Spinal cord (tissue), 10 donors: ENCODE measurements around the gene ST6GALNAC5. TPM values are rescaled to one million over a fixed set of nuclear protein-coding genes. Genes with fewer than 3 reads are reported as not detected.

Source experiments
- DNase-seq, 6 donors: peaks; one replicate each; pipeline versions ENCODE4 v3.0.0 to v3.0.0-alpha.2; 2013 to 2015; ENCODE audit warnings: low spot score in 6 of 6, low read depth in 4 of 6
- H3K27ac ChIP-seq: one replicate; pipeline ENCODE4 v1.5.1; 2013; ENCODE audit warnings: low read depth, low read length, control low read depth
- H3K27me3 ChIP-seq: one replicate; pipeline ENCODE4 v1.6.1; 2013; ENCODE audit warnings: low read length; ENCODE audit not compliant: control insufficient read depth, insufficient read depth
- H3K36me3 ChIP-seq: one replicate; pipeline ENCODE4 v1.6.1; 2013; ENCODE audit warnings: low read length; ENCODE audit not compliant: control insufficient read depth, insufficient read depth
- H3K4me1 ChIP-seq: one replicate; pipeline ENCODE4 v1.6.1; 2013; ENCODE audit warnings: low read length; ENCODE audit not compliant: control insufficient read depth, insufficient read depth
- H3K4me3 ChIP-seq: one replicate; pipeline ENCODE4 v1.5.1; 2013; ENCODE audit warnings: low read depth, low read length, control low read depth
- H3K9me3 ChIP-seq: one replicate; pipeline ENCODE4 v1.6.1; 2013; ENCODE audit warnings: low read length; ENCODE audit not compliant: control insufficient read depth, insufficient read depth
- WGBS: methylation state at CpG from one replicate; pipeline ENCODE4 v1.1.5; 2013; ENCODE audit warnings: missing lambda C conversion rate; ENCODE audit not compliant: insufficient coverage; 5-methylcytosine and 5-hydroxymethylcytosine counted together
- polyA plus RNA-seq, 2 donors: library from polyadenylated mRNA; unstranded; fragments of 120-200 nt; gene quantifications; one replicate each; pipeline ENCODE4 v1.2.1, GENCODE V29; 2013; ENCODE audit not compliant: insufficient read length in 2 of 2
- total RNA-seq, 2 donors: library from RNA; depleted of rRNA in 1 of 2; stranded (reverse); fragments of 120-200 nt in 1 of 2; fragments of >200 nt in 1 of 2; gene quantifications; one replicate each; pipeline versions ENCODE4 v1.2.3 to v1.2.4, GENCODE V29; 2013 to 2014
- donor health status: healthy.

The ST6GALNAC5 gene
- total and polyA plus RNA-seq, 4 donors = 11.0 to 21.3 (median 17.8) TPM

DNA sequence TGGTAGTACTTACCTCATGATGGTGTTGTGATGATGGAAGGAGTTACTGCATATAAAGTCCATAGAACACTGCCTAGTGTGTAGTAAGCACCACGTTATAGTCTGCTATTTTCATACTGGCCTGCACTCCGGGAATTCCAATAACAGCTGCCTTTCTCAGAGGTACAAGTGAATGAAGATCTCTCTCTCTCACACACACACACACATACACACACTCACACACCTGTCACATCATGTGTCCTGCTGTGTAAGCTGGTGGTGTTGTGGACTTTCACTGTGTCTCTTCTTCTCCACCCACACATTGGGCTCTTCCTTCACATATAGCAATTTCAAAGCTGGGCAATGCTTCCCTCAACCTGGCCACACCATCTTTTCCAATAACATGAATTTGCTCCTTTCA is 33.4 kb upstream of the ST6GALNAC5 start:
- H3K4me1 ChIP-seq = no peaks in the 10 kb centered on the region
- H3K36me3 ChIP-seq = no peaks in the 10 kb centered on the region
- WGBS = no CpG with 5 or more reads among the region's 2 CpGs
- DNase-seq = no peak
- H3K27me3 ChIP-seq = no peaks in the 10 kb centered on the region
- H3K27ac ChIP-seq = no peak overlapping the region
- H3K9me3 ChIP-seq = no peaks in the 10 kb centered on the region
- no peak overlapping the region for H3K4me3 ChIP-seq

DNA sequence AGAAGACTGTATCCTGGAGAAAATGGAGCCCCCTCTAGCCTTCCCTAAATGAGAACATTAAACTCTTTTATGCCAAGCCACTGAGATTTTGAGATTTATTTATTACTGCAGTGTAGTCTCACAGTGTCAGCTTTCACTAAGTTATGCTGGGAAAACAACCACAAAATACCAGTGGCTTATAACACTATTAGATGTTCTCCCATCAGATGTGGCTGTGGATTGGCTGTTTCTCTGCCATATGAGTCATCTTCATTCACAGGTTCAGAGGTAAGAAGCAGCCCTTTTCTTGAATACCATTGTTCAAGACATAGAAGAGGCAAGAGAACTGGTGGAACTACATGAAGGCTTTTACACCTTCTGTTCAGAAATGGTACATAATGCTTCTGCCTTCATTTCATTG is 32.1 kb upstream of the ST6GALNAC5 start:
- Histone ChIP-seq H3K36me3 (no peaks in the 10 kb centered on the region), H3K9me3 (no peaks in the 10 kb centered on the region), H3K27me3 (no peaks in the 10 kb centered on the region), H3K4me3 (no peak overlapping the region), H3K4me1 (no peaks in the 10 kb centered on the region), H3K27ac (no peak overlapping the region)
- DNase-seq = no peak

- Histone ChIP-seq H3K27ac (no peak overlapping the region), H3K4me3 (no peak overlapping the region), H3K36me3 (no peaks in the 10 kb centered on the region), H3K9me3 (no peaks in the 10 kb centered on the region), H3K4me1 (no peaks in the 10 kb centered on the region), H3K27me3 (no peaks in the 10 kb centered on the region)
- DNase-seq = no peak
- no CpG with 5 or more reads among the region's 2 CpGs for WGBS
Measured at GRCh38 chr1:76840278-76840677, 27.0 kb upstream of the ST6GALNAC5 start.

- no peaks in the 10 kb centered on the region for H3K36me3 ChIP-seq
- no peak overlapping the region for H3K27ac ChIP-seq
- H3K9me3 ChIP-seq = no peaks in the 10 kb centered on the region
- DNase-seq = no peak
- WGBS = no CpG with 5 or more reads among the region's 2 CpGs
- no peak overlapping the region for H3K4me3 ChIP-seq
- no peaks in the 10 kb centered on the region for H3K27me3 ChIP-seq
- no peaks in the 10 kb centered on the region for H3K4me1 ChIP-seq
Measured at GRCh38 chr1:76841460-76841859, 25.8 kb upstream of the ST6GALNAC5 start.

GRCh38 chr1:76843821-76844464 is 23.3 kb upstream of the ST6GALNAC5 start:
- H3K27me3 ChIP-seq = no peaks in the 10 kb centered on the region
- no peak overlapping the region for H3K4me3 ChIP-seq
- H3K27ac ChIP-seq = no peak overlapping the region
- H3K4me1 ChIP-seq = no peaks in the 10 kb centered on the region
- H3K36me3 ChIP-seq = no peaks in the 10 kb centered on the region
- DNase-seq = no peak
- H3K9me3 ChIP-seq = peaks cover 3% of the 10 kb centered on the region
- WGBS = 96% methylated on average over 5 of the region's 5 CpGs

DNA sequence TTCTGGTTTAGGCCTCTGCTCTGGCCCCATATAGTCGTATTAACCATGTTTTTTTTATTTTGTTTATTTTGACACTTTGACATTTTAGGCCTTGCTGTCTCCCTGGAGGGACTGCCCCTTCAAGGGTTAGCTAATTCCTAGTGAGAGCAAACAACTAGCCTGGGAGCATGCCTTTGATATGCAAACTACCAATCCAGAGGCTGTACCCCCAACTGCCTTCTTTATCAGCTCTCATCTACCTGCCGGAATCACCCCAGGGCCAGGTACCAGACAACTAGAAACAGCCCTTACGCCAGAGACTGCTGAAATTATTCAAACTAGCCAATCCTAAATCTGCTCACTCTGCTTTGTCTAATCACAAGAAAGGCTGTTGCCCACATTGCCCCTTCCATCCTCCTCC is 13.0 kb upstream of the ST6GALNAC5 start:
- no peak for DNase-seq
- Histone ChIP-seq H3K4me1 (no peaks in the 10 kb centered on the region), H3K9me3 (no peaks in the 10 kb centered on the region), H3K27ac (no peak overlapping the region), H3K4me3 (no peak overlapping the region), H3K36me3 (no peaks in the 10 kb centered on the region), H3K27me3 (no peaks in the 10 kb centered on the region)
- 75% methylated on average over 3 of the region's 3 CpGs for WGBS

DNA sequence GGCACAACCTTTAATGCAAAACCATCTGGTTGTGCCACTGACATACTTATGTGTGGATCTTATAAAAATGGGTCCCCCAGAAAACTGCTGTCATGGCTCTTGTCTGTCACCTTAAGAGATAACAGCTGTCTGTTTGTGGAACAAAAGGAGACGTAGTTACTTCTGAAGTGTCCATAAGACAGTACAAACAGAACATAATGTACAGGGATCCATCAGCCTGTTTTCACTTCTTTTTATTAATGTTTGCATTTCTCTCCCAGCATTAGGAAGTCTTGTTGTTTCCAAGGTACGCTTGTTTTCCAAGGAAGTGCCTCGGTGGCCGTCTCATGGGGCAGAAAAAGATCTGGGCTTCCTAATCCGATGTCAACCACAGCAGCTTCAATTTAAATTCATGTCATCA is 11.2 kb upstream of the ST6GALNAC5 start:
- H3K4me3 ChIP-seq = no peak overlapping the region
- WGBS = no CpG with 5 or more reads among the region's 5 CpGs
- H3K4me1 ChIP-seq = no peaks in the 10 kb centered on the region
- no peaks in the 10 kb centered on the region for H3K9me3 ChIP-seq
- H3K27me3 ChIP-seq = no peaks in the 10 kb centered on the region
- H3K36me3 ChIP-seq = no peaks in the 10 kb centered on the region
- DNase-seq = no peak
- H3K27ac ChIP-seq = no peak overlapping the region

GRCh38 chr1:76857138-76857537 is 10.1 kb upstream of the ST6GALNAC5 start:
- Histone ChIP-seq H3K4me3 (no peak overlapping the region), H3K27ac (no peak overlapping the region), H3K4me1 (no peaks in the 10 kb centered on the region), H3K36me3 (no peaks in the 10 kb centered on the region), H3K9me3 (no peaks in the 10 kb centered on the region), H3K27me3 (no peaks in the 10 kb centered on the region)
- DNase-seq = peak in 2 of 6 donors; percentile 30 to 66
- WGBS = 33% methylated on average over 2 of the region's 5 CpGs

DNA sequence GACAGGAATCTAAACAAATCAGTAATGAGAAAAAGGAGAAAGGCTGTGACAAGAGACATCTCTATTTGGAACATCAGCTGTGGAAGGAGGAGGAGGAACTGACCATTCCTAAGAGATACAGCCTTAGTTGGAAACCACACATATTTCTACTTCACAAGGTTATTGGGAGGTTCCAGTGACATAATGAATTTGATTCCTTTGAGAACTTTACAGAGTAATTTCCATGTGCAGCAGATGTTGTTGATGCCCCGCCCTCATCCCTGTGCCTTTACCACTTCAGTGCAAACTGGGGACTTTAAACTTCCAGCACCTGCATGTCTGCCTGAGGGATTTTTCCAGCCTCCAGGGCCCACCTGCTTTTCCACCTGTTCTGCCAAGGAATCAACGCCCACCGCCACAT is 9.3 kb upstream of the ST6GALNAC5 start:
- no peak overlapping the region for H3K4me3 ChIP-seq
- 93% methylated on average over 1 of the region's 3 CpGs for WGBS
- H3K4me1 ChIP-seq = no peaks in the 10 kb centered on the region
- no peak for DNase-seq
- peaks cover 5% of the 10 kb centered on the region for H3K27me3 ChIP-seq
- no peaks in the 10 kb centered on the region for H3K36me3 ChIP-seq
- no peak overlapping the region for H3K27ac ChIP-seq
- H3K9me3 ChIP-seq = no peaks in the 10 kb centered on the region

GRCh38 chr1:76861149-76861548 is 6.1 kb upstream of the ST6GALNAC5 start:
- H3K36me3 ChIP-seq = no peaks in the 10 kb centered on the region
- WGBS = no CpG with 5 or more reads among the region's 2 CpGs
- peaks cover 18% of the 10 kb centered on the region for H3K27me3 ChIP-seq
- no peaks in the 10 kb centered on the region for H3K4me1 ChIP-seq
- DNase-seq = no peak
- H3K9me3 ChIP-seq = no peaks in the 10 kb centered on the region
- H3K4me3 ChIP-seq = no peak overlapping the region
- no peak overlapping the region for H3K27ac ChIP-seq
